SK-N-SH (cell line): ENCODE measurements around the gene HESX1.

Experiments used
- CHD2 ChIP-seq: fragments of 150-350 bp; IDR thresholded peaks from 2 replicates; pipeline ENCODE4 v1.6.1; 2018; ENCODE audit warnings: low read length; ENCODE audit not compliant: partially characterized antibody
- CTCF ChIP-seq: fragments of 200-600 bp; sonication (generic); IDR thresholded peaks from 2 replicates; pipeline ENCODE4 v1.6.1; 2017; ENCODE audit warnings: antibody characterized with exemption, mild to moderate bottlenecking, moderate library complexity
- EP300 ChIP-seq, 2 experiments: IDR thresholded peaks; 2 replicates each; pipeline versions ENCODE4 v1.4.0 to v1.6.1; 2012; ENCODE audit warnings: borderline replicate concordance in 1 of 2, low read depth in 1 of 2, low read length in 1 of 2
- EZH2phosphoT487 ChIP-seq: fragments of 200-600 bp; sonication (generic); IDR thresholded peaks from 2 replicates; pipeline ENCODE4 v1.6.1; 2017; ENCODE audit warnings: low read depth, mixed run types, mild to moderate bottlenecking, antibody characterized with exemption, moderate library complexity, borderline replicate concordance
- GABPA ChIP-seq: IDR thresholded peaks from 2 replicates; pipeline ENCODE4 v1.4.0; 2012; ENCODE audit warnings: low read depth, mild to moderate bottlenecking
- JUND ChIP-seq: IDR thresholded peaks from 2 replicates; pipeline ENCODE4 v1.4.0; 2012
- PBX3 ChIP-seq: IDR thresholded peaks from 2 replicates; pipeline ENCODE4; 2012
- POLR2AphosphoS5 ChIP-seq: IDR thresholded peaks from 2 replicates; pipeline ENCODE4 v1.6.1; 2012; ENCODE audit warnings: low read depth, low read length
- RAD21 ChIP-seq: IDR thresholded peaks from 2 replicates; pipeline ENCODE4 v1.6.1; 2012; ENCODE audit warnings: mild to moderate bottlenecking, low read length
- REST ChIP-seq: IDR thresholded peaks from 2 replicates; pipeline ENCODE4 v1.6.1; 2012; ENCODE audit warnings: mild to moderate bottlenecking, low read depth, low read length, moderate library complexity
- SMC3 ChIP-seq: IDR thresholded peaks from 2 replicates; pipeline ENCODE4 v1.6.1; 2012; ENCODE audit warnings: low read depth, low read length, improper control_type of control experiment

DNA sequence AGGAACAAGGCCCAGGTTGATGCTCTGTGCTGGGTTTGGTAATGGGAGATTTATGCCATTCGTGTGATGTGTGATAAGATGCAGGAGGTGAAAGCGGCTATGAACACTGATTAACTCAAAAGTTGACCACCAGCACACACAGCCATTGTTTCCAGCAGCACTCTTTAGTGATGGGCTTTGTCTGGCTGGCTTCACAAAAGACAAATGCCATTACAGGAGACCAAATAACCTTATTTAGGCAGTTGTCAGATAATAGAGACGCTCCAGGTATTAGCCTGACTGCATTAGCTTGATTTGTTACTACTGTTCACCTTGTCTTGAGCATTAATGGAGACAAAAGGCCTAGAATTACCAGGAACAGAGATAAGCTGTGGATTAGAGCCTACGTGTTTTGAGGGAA, 5.1 kb downstream of the HESX1 start:
- TF ChIP-seq GABPA, result no peak
- TF ChIP-seq CTCF, result no peak
- TF ChIP-seq JUND, result no peak
- TF ChIP-seq SMC3, result no peak
- no peak for TF ChIP-seq CHD2
- no peak for TF ChIP-seq REST
- no peak for TF ChIP-seq EZH2phosphoT487
- TF ChIP-seq RAD21, result no peak
- no peak for TF ChIP-seq POLR2AphosphoS5
- no peak for TF ChIP-seq PBX3
- no peak for TF ChIP-seq EP300 (IDR thresholded peaks at IDR 0.05; ENCODE audit: borderline replicate concordance in 1 of 2, low read depth in 1 of 2, low read length in 1 of 2)
